WTC11 (cell line): Measurements from ENCODE around the gene STRA8. TPM values are rescaled to one million over a fixed set of nuclear protein-coding genes. Genes with fewer than 3 reads are reported as not detected.

Experiments used
- ATAC-seq: fragments of 200-7000 bp; cut with Tn5 transposase; 2 replicates; pipeline ENCODE4 v1.10.0; 2021; ENCODE audit warnings: mild to moderate bottlenecking, moderate library complexity
- CTCF ChIA-PET: fragments of 300-600 bp; sonication (Branson Sonifier 250); formaldehyde crosslinking; loops from one replicate; lab custom pipeline; 2021; ENCODE audit warnings: antibody characterized with exemption; lab: Charles Lee
- POLR2A ChIA-PET: fragments of 350-600 bp; sonication (Branson Sonifier 250); formaldehyde crosslinking; loops from one replicate; lab custom pipeline; 2021; ENCODE audit warnings: antibody characterized with exemption; lab: Charles Lee
- DNase-seq: peaks from one replicate; pipeline ENCODE4 v3.0.0; 2021; ENCODE audit warnings: low spot score
- H3K27ac Mint-ChIP-seq: 2 replicates; pipeline ENCODE4 v1.8.0; 2021; ENCODE audit warnings: mixed read lengths
- H3K27me3 Mint-ChIP-seq: 2 replicates; pipeline ENCODE4 v1.8.0; 2021; ENCODE audit warnings: low read depth, mild to moderate bottlenecking, moderate library complexity, mixed read lengths
- H3K36me3 Mint-ChIP-seq: 2 replicates; pipeline ENCODE4 v1.8.0; 2021; ENCODE audit warnings: mixed read lengths
- H3K4me1 Mint-ChIP-seq: 2 replicates; pipeline ENCODE4 v1.8.0; 2022; ENCODE audit warnings: mixed read lengths
- H3K4me3 Mint-ChIP-seq: 2 replicates; pipeline ENCODE4 v1.8.0; 2021; ENCODE audit warnings: mild to moderate bottlenecking, moderate library complexity, mixed read lengths
- H3K9me3 Mint-ChIP-seq: 2 replicates; pipeline ENCODE4 v1.8.0; 2021; ENCODE audit warnings: mixed read lengths
- ATF1 ChIP-seq: sonication (generic); formaldehyde crosslinking; IDR thresholded peaks from 2 replicates; pipeline ENCODE4 v1.8.1; 2023; ENCODE audit warnings: mild to moderate bottlenecking, moderate library complexity, missing genetic modification reagents
- ATF2 ChIP-seq: sonication (generic); formaldehyde crosslinking; IDR thresholded peaks from 2 replicates; pipeline ENCODE4 v1.8.1; 2022; ENCODE audit warnings: low read depth, missing genetic modification reagents, borderline replicate concordance
- CREM ChIP-seq: sonication (generic); formaldehyde crosslinking; IDR thresholded peaks from 2 replicates; pipeline ENCODE4 v1.8.1; 2022; ENCODE audit warnings: mild to moderate bottlenecking, missing genetic modification reagents, moderate library complexity
- ESRRA ChIP-seq: sonication (generic); formaldehyde crosslinking; IDR thresholded peaks from 2 replicates; pipeline ENCODE4 v1.8.1; 2022; ENCODE audit warnings: mild to moderate bottlenecking, missing genetic modification reagents, borderline replicate concordance
- FOXJ3 ChIP-seq: sonication (generic); formaldehyde crosslinking; IDR thresholded peaks from 2 replicates; pipeline ENCODE4 v1.9.0; 2021; ENCODE audit warnings: missing genetic modification reagents, mild to moderate bottlenecking, borderline replicate concordance
- GABPB1 ChIP-seq: sonication (generic); formaldehyde crosslinking; IDR thresholded peaks from 2 replicates; pipeline ENCODE4 v1.8.1; 2023; ENCODE audit warnings: mild to moderate bottlenecking, missing genetic modification reagents
- JUN ChIP-seq: sonication (generic); formaldehyde crosslinking; IDR thresholded peaks from 2 replicates; pipeline ENCODE4 v1.8.0; 2023; ENCODE audit warnings: mild to moderate bottlenecking, missing genetic modification reagents
- NFYB ChIP-seq: sonication (generic); formaldehyde crosslinking; conservative IDR thresholded peaks from 2 replicates; pipeline ENCODE4 v1.8.0; 2022; ENCODE audit warnings: low read depth, missing genetic modification reagents
- NR1H2 ChIP-seq: sonication (generic); formaldehyde crosslinking; IDR thresholded peaks from 2 replicates; pipeline ENCODE4 v1.9.0; 2021; ENCODE audit warnings: mild to moderate bottlenecking, moderate library complexity, missing genetic modification reagents
- NR2C2 ChIP-seq: sonication (generic); formaldehyde crosslinking; IDR thresholded peaks from 2 replicates; pipeline ENCODE4 v1.8.0; 2022; ENCODE audit warnings: mild to moderate bottlenecking, missing genetic modification reagents
- OVOL2 ChIP-seq: fragments of 250-450 bp; sonication (Bioruptor Pico); IDR thresholded peaks from 2 replicates; pipeline ENCODE4 v1.9.0; 2021; ENCODE audit warnings: mild to moderate bottlenecking, borderline replicate concordance
- PRDM15 ChIP-seq: sonication (generic); formaldehyde crosslinking; IDR thresholded peaks from 2 replicates; pipeline ENCODE4 v1.8.0; 2022; ENCODE audit warnings: missing genetic modification reagents
- SMAD3 ChIP-seq: sonication (generic); formaldehyde crosslinking; IDR thresholded peaks from 2 replicates; pipeline ENCODE4 v1.8.0; 2022; ENCODE audit warnings: missing genetic modification reagents, mild to moderate bottlenecking, borderline replicate concordance
- TP53 ChIP-seq: sonication (generic); formaldehyde crosslinking; IDR thresholded peaks from 2 replicates; pipeline ENCODE4 v1.8.1; 2023; ENCODE audit warnings: mild to moderate bottlenecking, missing genetic modification reagents
- ZNF219 ChIP-seq: sonication (generic); formaldehyde crosslinking; IDR thresholded peaks from 2 replicates; pipeline ENCODE4 v1.8.0; 2023; ENCODE audit warnings: missing genetic modification reagents, mild to moderate bottlenecking, borderline replicate concordance
- ZNF232 ChIP-seq: sonication (generic); formaldehyde crosslinking; IDR thresholded peaks from 2 replicates; pipeline ENCODE4 v1.8.0; 2022; ENCODE audit warnings: mild to moderate bottlenecking, missing genetic modification reagents
- ZNF263 ChIP-seq: sonication (generic); formaldehyde crosslinking; IDR thresholded peaks from 2 replicates; pipeline ENCODE4 v1.8.1; 2022; ENCODE audit warnings: low read depth, mild to moderate bottlenecking, moderate library complexity, missing genetic modification reagents
- ZSCAN18 ChIP-seq: fragments of 250-450 bp; sonication (Bioruptor Pico); IDR thresholded peaks from 2 replicates; pipeline ENCODE4 v2.1.2; 2022; ENCODE audit warnings: mild to moderate bottlenecking, moderate library complexity
- total RNA-seq: library from RNA; stranded (reverse); gene quantifications from 3 replicates; pipeline ENCODE4 v1.2.3, GENCODE V29; 2021
- TF ChIP-seq, protein P1 (sequence below): sonication (generic); formaldehyde crosslinking; IDR thresholded peaks from 2 replicates; pipeline ENCODE4 v1.8.0; 2022; ENCODE audit warnings: mild to moderate bottlenecking, missing genetic modification reagents
- TF ChIP-seq, protein P2 (sequence below): sonication (generic); formaldehyde crosslinking; IDR thresholded peaks from 2 replicates; pipeline ENCODE4 v1.8.1; 2023; ENCODE audit warnings: mild to moderate bottlenecking, missing genetic modification reagents, moderate library complexity
- TF ChIP-seq, protein P3 (sequence below): fragments of 250-450 bp; sonication (Bioruptor Pico); IDR thresholded peaks from 2 replicates; pipeline ENCODE4 v1.9.0; 2021; ENCODE audit warnings: mild to moderate bottlenecking
- TF ChIP-seq, protein P4 (sequence below): sonication (generic); formaldehyde crosslinking; IDR thresholded peaks from 2 replicates; pipeline ENCODE4 v1.8.1; 2022; ENCODE audit warnings: mild to moderate bottlenecking, moderate library complexity, missing genetic modification reagents

STRA8 gene
- total RNA-seq, 1 experiment from 2014 or later = not detected

GRCh38 chr7:135234727-135235126 is 1.1 kb downstream of the STRA8 start (continued):
- TF ChIP-seq JUN (CRISPR knock-in tag) (no peak), PRDM15 (CRISPR knock-in tag) (no peak), FOXJ3 (CRISPR knock-in tag) (no peak), NR2C2 (CRISPR knock-in tag) (no peak), NFYB (CRISPR knock-in tag) (no peak), SMAD3 (CRISPR knock-in tag) (no peak), GABPB1 (CRISPR knock-in tag) (no peak), ATF2 (CRISPR knock-in tag) (no peak)

DNA sequence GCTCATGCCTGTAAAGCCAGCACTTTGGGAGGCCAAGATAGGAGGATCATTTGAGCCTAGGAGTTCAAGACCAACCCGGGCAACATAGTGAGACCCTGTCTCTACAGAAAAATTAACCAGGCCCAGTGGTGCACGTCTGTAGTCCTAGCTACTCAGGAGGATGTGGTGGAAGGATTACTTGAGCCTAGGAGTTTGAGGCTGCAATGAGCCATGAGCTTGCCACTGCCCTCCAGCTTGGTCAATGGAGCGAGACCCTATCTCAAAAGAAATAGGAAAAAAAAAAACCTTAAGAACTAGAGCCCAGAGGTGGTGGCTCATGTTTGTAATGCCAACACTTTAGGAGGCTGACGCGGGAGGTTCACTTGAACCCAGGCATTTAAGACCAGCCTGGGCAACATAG is 2.2 kb downstream of the STRA8 start:
- no peaks in the 10 kb centered on the region for H3K27me3 Mint-ChIP-seq
- H3K27ac Mint-ChIP-seq = no peak overlapping the region
- no peak for ATAC-seq
- no peak for DNase-seq
- TF ChIP-seq OVOL2 (CRISPR knock-in tag) (no peak), TP53 (CRISPR knock-in tag) (no peak), ZSCAN18 (CRISPR knock-in tag) (no peak), CREM (CRISPR knock-in tag) (no peak), ATF2 (CRISPR knock-in tag) (no peak), SMAD3 (CRISPR knock-in tag) (no peak), NR1H2 (CRISPR knock-in tag) (no peak), ATF1 (CRISPR knock-in tag) (no peak), ZNF263 (CRISPR knock-in tag) (no peak), ZNF232 (CRISPR knock-in tag) (no peak), JUN (CRISPR knock-in tag) (no peak), ESRRA (CRISPR knock-in tag) (no peak), ZNF219 (no peak)
- TF ChIP-seq, protein P1, sequence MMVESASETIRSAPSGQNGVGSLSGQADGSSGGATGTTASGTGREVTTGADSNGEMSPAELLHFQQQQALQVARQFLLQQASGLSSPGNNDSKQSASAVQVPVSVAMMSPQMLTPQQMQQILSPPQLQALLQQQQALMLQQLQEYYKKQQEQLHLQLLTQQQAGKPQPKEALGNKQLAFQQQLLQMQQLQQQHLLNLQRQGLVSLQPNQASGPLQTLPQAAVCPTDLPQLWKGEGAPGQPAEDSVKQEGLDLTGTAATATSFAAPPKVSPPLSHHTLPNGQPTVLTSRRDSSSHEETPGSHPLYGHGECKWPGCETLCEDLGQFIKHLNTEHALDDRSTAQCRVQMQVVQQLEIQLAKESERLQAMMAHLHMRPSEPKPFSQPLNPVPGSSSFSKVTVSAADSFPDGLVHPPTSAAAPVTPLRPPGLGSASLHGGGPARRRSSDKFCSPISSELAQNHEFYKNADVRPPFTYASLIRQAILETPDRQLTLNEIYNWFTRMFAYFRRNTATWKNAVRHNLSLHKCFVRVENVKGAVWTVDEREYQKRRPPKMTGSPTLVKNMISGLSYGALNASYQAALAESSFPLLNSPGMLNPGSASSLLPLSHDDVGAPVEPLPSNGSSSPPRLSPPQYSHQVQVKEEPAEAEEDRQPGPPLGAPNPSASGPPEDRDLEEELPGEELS = no peak
- TF ChIP-seq, protein P2, sequence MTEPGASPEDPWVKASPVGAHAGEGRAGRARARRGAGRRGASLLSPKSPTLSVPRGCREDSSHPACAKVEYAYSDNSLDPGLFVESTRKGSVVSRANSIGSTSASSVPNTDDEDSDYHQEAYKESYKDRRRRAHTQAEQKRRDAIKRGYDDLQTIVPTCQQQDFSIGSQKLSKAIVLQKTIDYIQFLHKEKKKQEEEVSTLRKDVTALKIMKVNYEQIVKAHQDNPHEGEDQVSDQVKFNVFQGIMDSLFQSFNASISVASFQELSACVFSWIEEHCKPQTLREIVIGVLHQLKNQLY (CRISPR knock-in tag) = no peak
- TF ChIP-seq, protein P3, sequence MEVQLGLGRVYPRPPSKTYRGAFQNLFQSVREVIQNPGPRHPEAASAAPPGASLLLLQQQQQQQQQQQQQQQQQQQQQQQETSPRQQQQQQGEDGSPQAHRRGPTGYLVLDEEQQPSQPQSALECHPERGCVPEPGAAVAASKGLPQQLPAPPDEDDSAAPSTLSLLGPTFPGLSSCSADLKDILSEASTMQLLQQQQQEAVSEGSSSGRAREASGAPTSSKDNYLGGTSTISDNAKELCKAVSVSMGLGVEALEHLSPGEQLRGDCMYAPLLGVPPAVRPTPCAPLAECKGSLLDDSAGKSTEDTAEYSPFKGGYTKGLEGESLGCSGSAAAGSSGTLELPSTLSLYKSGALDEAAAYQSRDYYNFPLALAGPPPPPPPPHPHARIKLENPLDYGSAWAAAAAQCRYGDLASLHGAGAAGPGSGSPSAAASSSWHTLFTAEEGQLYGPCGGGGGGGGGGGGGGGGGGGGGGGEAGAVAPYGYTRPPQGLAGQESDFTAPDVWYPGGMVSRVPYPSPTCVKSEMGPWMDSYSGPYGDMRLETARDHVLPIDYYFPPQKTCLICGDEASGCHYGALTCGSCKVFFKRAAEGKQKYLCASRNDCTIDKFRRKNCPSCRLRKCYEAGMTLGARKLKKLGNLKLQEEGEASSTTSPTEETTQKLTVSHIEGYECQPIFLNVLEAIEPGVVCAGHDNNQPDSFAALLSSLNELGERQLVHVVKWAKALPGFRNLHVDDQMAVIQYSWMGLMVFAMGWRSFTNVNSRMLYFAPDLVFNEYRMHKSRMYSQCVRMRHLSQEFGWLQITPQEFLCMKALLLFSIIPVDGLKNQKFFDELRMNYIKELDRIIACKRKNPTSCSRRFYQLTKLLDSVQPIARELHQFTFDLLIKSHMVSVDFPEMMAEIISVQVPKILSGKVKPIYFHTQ (CRISPR knock-in tag) = no peak
- TF ChIP-seq, protein P4, sequence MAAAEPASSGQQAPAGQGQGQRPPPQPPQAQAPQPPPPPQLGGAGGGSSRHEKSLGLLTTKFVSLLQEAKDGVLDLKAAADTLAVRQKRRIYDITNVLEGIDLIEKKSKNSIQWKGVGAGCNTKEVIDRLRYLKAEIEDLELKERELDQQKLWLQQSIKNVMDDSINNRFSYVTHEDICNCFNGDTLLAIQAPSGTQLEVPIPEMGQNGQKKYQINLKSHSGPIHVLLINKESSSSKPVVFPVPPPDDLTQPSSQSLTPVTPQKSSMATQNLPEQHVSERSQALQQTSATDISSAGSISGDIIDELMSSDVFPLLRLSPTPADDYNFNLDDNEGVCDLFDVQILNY = no peak
- no peak overlapping the region for H3K4me3 Mint-ChIP-seq
- CTCF ChIA-PET = interaction anchor here (1.4 kb wide), 1 partner anchor 39 kb away, joined by 7 read pairs; no protein-coding TSS in a partner anchor
- no peaks in the 10 kb centered on the region for H3K36me3 Mint-ChIP-seq
- POLR2A ChIA-PET = no interaction called here
- peaks cover 17% of the 10 kb centered on the region for H3K4me1 Mint-ChIP-seq
- no peaks in the 10 kb centered on the region for H3K9me3 Mint-ChIP-seq
